Pancreas (tissue), 10 donors: ENCODE results near the gene CDH13. TPM values are rescaled to one million over a fixed set of nuclear protein-coding genes. Genes with fewer than 3 reads are reported as not detected.

Experiments
- ATAC-seq, 4 donors: fragments of 200-7000 bp; cut with Tn5 transposase; one replicate each; pipeline versions ENCODE4 v1.8.0 to v1.9.1; 2020; ENCODE audit warnings: mild to moderate bottlenecking in 4 of 4, moderate library complexity in 4 of 4
- DNase-seq, 6 donors: peaks; one replicate each; pipeline ENCODE4 v3.0.0-alpha.2; 2020
- FAIRE-seq: peaks from 2 replicates; lab custom pipeline; 2012; peaks lifted over from hg19 to GRCh38; lab: Jason Lieb, UNC
- H3K27ac ChIP-seq, 4 donors: fragments of 200-600 bp; sonication (generic); 1 replicate in 3 of 4; 2 replicates in 1 of 4; pipeline versions ENCODE4 v1.5.0 to v1.8.0; 2020
- H3K27me3 ChIP-seq, 4 donors: fragments of 200-600 bp; one replicate each; pipeline ENCODE4 v1.8.0; 2021
- H3K36me3 ChIP-seq, 3 donors: fragments of 200-600 bp; sonication (generic) in 1 of 3; one replicate each; pipeline versions ENCODE4 v1.5.0 to v1.8.0; 2020 to 2021
- H3K4me1 ChIP-seq, 3 donors: fragments of 200-600 bp; one replicate each; pipeline ENCODE4 v1.8.0; 2021
- H3K4me3 ChIP-seq, 4 donors: fragments of 200-600 bp; sonication (generic) in 2 of 4; one replicate each; pipeline versions ENCODE4 v1.5.0 to v1.8.0; 2020 to 2021
- H3K9me3 ChIP-seq, 4 donors: fragments of 200-600 bp; one replicate each; pipeline ENCODE4 v1.8.0; 2021
- CTCF ChIP-seq, 4 donors: fragments of 200-600 bp; sonication (generic) in 3 of 4; IDR thresholded peaks; one replicate each; pipeline versions ENCODE4 v1.5.0 to v1.8.0; 2021; ENCODE audit warnings: antibody characterized with exemption in 4 of 4
- WGBS, 2 donors: extraction: QIAGEN DNeasy Blood & Tissue Kit; methylation state at CpG; one replicate each; pipeline ENCODE4 v1.1.7; 2013; 5-methylcytosine and 5-hydroxymethylcytosine counted together
- intact Hi-C, 3 donors: fragments of 100-400 bp; cut with DNase I; formaldehyde crosslinking; loops; one replicate each; pipeline versions ENCODE4 v1.11.1 to v1.14.2; 2022
- polyA plus RNA-seq, 2 donors: library from polyadenylated mRNA; stranded (reverse); fragments of 200-250 nt; gene quantifications; one replicate each; pipeline ENCODE4 v1.2.3, GENCODE V29; 2013
- total RNA-seq, 6 donors: library from RNA; stranded (reverse); fragmentation: NEBNext Ultra II Directional in 4 of 6; extraction: Animal tissue kit (Norgen Biotek cat#: 25700) in 4 of 6; gene quantifications; one replicate each; pipeline versions ENCODE4 v1.2.1 to v1.2.4, GENCODE V29; 2021 to 2023
- donor health status: healthy with polysubstance abuse.
- donor health status: DM: no; HTN: no; CAD: no; lungs with moderate emphysema.
- donor health status: DM: no; HTN: no; CAD: no.
- donor health status: control.
- donor health status: control.
- donor health status: Bipolar disorder and iron deficiency.
- donor health status: DM: yes; HTN: yes; CAD: no.
- donor health status: DM: no; HTN: no; CAD: no.
- donor health status: DM: no; HTN: no; CAD: no.
- donor health status: DM: yes; HTN: yes; CAD: no.

The CDH13 gene
- total and polyA plus RNA-seq, 8 donors = 0.12 to 1.0 (median 0.37) TPM

- no peaks in the 10 kb centered on the region for H3K4me1 ChIP-seq
- DNase-seq (no peak), FAIRE-seq (no peak), ATAC-seq (no peak)
- no peak for TF ChIP-seq CTCF (IDR thresholded peaks at IDR 0.05)
- 62 to 71% methylated on average over 3 of the region's 3 CpGs for WGBS, 2 donors
- H3K27me3 ChIP-seq = no peaks in the 10 kb centered on the region
- no peak overlapping the region for H3K27ac ChIP-seq
- no peaks in the 10 kb centered on the region for H3K9me3 ChIP-seq
- H3K4me3 ChIP-seq = no peak overlapping the region
- no peaks in the 10 kb centered on the region for H3K36me3 ChIP-seq
- intact Hi-C loops = no loop called here
These were observed 218.3 kb downstream of the CDH13 start for GRCh38 chr16:82845116-82845515.

GRCh38 chr16:82846806-82847205, 220.0 kb downstream of the CDH13 start:
- Histone ChIP-seq H3K4me1 (no peaks in the 10 kb centered on the region), H3K27me3 (no peaks in the 10 kb centered on the region), H3K27ac (no peak overlapping the region), H3K4me3 (no peak overlapping the region), H3K36me3 (no peaks in the 10 kb centered on the region), H3K9me3 (no peaks in the 10 kb centered on the region)
- DNase-seq = no peak
- FAIRE-seq = no peak
- intact Hi-C loops = no loop called here
- no peak for TF ChIP-seq CTCF (IDR thresholded peaks at IDR 0.05)
- WGBS, 2 donors = 98 to 100% methylated on average over 1 of the region's 1 CpG
- ATAC-seq = no peak

GRCh38 chr16:82848013-82848412, 221.2 kb downstream of the CDH13 start:
- intact Hi-C loops = no loop called here
- Histone ChIP-seq H3K36me3 (no peaks in the 10 kb centered on the region), H3K27ac (no peak overlapping the region), H3K9me3 (no peaks in the 10 kb centered on the region), H3K27me3 (no peaks in the 10 kb centered on the region), H3K4me1 (no peaks in the 10 kb centered on the region), H3K4me3 (no peak overlapping the region)
- FAIRE-seq (no peak), ATAC-seq (no peak), DNase-seq (no peak)
- no peak for TF ChIP-seq CTCF (IDR thresholded peaks at IDR 0.05)

GRCh38 chr16:82852388-82853008, 225.7 kb downstream of the CDH13 start:
- intact Hi-C loops = no loop called here
- 33 to 52% methylated on average over 3 of the region's 3 CpGs for WGBS, 2 donors

More at GRCh38 chr16:82852388-82853008, 225.7 kb downstream of the CDH13 start:
- Histone ChIP-seq H3K27me3 (no peaks in the 10 kb centered on the region), H3K9me3 (no peaks in the 10 kb centered on the region), H3K4me3 (no peak overlapping the region), H3K4me1 (no peaks in the 10 kb centered on the region), H3K27ac (no peak overlapping the region), H3K36me3 (no peaks in the 10 kb centered on the region)
- DNase-seq = no peak
- ATAC-seq = no peak
- no peak for TF ChIP-seq CTCF (IDR thresholded peaks at IDR 0.05)
- FAIRE-seq = no peak
